ENCODE measurements around the gene KCNH5.

GRCh38 chr14:62896932-62897456 is 148.3 kb downstream of the KCNH5 start:
- TF ChIP-seq GABPB1 (CRISPR knock-in tag; IDR thresholded peaks at IDR 0.05): no peak
- TF ChIP-seq ATF3 (CRISPR knock-in tag; IDR thresholded peaks at IDR 0.05): no peak
- no peak for TF ChIP-seq ZNF225 (CRISPR knock-in tag; IDR thresholded peaks at IDR 0.05)
- no peak for TF ChIP-seq NR2C2 (CRISPR knock-in tag; IDR thresholded peaks at IDR 0.05; ENCODE audit: borderline replicate concordance)
- no peak for TF ChIP-seq TCF7 (IDR thresholded peaks at IDR 0.05; ENCODE audit: low read depth)
- TF ChIP-seq AFF4 (CRISPR knock-in tag; IDR thresholded peaks at IDR 0.05): no peak
- no peak for TF ChIP-seq JUND (CRISPR knock-in tag; IDR thresholded peaks at IDR 0.05)
- TF ChIP-seq GATA4 (IDR thresholded peaks at IDR 0.05; ENCODE audit: borderline replicate concordance, low read depth): no peak
- no peak for TF ChIP-seq SMAD9 (CRISPR knock-in tag; IDR thresholded peaks at IDR 0.05)
- no peak for TF ChIP-seq ZNF362 (CRISPR knock-in tag; IDR thresholded peaks at IDR 0.05; ENCODE audit: borderline replicate concordance)
- TF ChIP-seq CTCF (CRISPR knock-in tag; IDR thresholded peaks at IDR 0.05): no peak
- TF ChIP-seq POLR2A (IDR thresholded peaks at IDR 0.05; ENCODE audit: insufficient read depth in 1 of 2, low read depth in 2 of 2, low read length in 2 of 2): no peak
- no peak for TF ChIP-seq FOXC1 (CRISPR knock-in tag; IDR thresholded peaks at IDR 0.05; ENCODE audit: borderline replicate concordance)
- TF ChIP-seq ZZZ3 (CRISPR knock-in tag; IDR thresholded peaks at IDR 0.05; ENCODE audit: borderline replicate concordance): no peak
